GM18502 (cell line): Measurements from ENCODE around the gene NBEA.
"Not testable (repeated sequence)": the region's sequence is repeated elsewhere in the genome, so short reads cannot be mapped to it uniquely, and the experiment has no call there.

ENCODE experiments used
- ATAC-seq: cut with Tn5 transposase; IDR thresholded peaks from one replicate; pipeline ENCODE4 v1.9.1; 2021; ENCODE audit warnings: mild to moderate bottlenecking; ENCODE audit not compliant: unreplicated experiment, poor library complexity

NBEA gene

DNA sequence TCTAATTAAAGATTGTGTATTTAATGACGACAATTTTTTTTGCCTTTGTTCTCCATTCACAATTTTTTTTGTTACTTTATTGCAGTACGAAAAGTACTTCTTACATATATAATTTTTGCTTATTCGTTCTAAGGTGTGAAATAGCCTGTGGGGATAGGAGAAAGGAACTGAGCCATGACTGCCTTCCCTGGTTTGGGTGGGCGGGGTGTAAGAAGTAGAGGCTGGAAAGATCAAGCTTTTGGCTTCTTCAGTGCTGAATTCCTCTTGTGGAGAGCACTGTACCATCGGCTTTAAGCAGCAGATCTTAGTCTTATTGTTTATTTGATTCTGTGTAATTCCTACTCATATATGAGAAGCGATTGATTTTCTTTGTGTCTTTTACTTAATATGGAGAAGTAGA, 115.8 kb downstream of the NBEA start:
- ATAC-seq = no peak

DNA sequence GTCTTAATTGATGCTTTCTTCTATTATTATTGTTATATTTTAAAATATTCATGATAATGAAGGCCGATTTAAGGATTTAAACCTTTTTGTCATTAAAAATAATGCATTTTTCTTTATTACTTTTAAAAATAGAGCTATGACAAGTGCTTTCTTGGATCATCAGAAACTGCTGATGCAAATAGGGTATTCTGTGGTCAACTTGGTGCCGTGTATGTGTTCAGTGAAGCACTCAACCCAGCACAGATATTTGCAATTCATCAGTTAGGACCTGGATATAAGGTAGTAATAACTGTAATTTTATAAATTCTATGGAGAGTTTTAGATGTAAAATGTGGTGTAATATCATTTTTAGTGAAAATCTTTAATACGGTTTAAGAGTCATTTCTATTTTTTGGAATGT, 116.5 kb downstream of the NBEA start:
- ATAC-seq = peak; percentile 100

DNA sequence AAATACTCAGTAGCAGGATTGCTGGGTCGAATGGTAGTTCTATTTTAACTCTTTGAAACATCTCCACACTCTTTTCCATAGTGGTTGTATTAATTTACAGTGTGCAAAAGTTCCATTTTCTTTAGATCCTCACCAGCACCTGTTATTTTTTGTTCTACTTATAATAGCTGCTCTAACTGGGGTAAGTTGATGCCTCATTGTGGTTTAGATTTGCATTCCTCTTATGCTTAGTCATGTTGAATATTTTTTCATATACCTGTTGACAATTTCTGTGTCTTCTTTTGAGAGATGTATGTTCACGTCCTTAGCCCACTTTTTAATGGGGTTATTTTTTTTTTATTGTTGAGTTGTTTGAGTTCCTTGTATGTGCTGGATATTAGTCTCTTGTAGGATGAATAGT, 144.6 kb downstream of the NBEA start:
- ATAC-seq = no peak

DNA sequence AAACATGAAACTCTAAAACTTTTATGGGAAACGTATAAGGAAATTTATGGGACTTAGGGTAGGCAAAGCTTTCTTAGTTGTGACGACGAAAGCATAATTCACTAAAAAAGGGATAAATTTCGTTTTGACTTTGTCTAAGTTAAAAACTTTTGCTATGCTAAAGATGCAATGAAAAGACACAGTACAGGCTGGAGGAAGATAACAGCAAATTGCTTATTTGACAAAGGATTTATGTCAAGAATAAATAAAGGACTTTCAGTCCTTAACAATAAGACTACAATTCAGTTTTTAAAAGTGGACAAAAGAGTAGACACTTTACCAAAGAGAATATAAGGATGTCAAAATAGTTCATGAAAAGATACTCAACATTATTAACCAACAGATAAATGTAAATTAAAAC, 150.2 kb downstream of the NBEA start:
- no peak for ATAC-seq

DNA sequence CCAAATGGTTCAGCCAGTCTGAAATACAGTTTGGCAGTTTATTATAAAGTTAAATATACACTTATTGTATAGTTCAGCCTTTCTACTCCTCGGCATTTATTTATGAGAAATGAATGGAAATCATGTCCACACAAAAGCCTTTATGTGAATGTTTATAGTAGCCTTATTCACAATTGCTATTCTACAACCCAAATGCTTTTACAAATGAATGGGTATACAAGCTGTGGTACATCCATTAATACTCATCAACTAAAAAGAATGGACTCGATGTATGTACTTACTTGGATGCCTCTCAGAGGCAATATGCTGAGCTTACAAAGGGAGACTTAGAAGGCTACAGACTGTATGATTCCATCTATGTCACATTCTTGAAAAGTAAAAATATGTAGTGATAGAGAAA, 150.7 kb downstream of the NBEA start:
- no peak for ATAC-seq

DNA sequence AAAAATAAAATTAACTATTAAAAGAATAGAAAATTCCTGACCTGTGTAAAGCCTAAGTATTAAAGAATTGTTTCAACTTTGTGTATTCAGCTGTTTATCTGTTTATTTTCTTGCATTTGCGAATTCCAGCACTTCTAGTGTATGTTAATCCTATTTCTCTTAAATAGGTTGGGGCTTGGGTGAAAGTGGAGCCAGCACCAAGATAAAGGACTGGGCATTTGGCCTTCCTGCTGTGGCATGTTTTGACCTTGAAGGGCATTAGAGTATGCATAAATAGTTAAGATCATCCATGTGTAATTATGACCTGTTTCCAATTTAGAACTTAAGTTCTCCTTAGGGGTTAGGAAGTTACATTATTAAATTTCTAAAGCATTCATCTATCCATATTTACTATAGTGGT, 151.3 kb downstream of the NBEA start:
- ATAC-seq = no peak

DNA sequence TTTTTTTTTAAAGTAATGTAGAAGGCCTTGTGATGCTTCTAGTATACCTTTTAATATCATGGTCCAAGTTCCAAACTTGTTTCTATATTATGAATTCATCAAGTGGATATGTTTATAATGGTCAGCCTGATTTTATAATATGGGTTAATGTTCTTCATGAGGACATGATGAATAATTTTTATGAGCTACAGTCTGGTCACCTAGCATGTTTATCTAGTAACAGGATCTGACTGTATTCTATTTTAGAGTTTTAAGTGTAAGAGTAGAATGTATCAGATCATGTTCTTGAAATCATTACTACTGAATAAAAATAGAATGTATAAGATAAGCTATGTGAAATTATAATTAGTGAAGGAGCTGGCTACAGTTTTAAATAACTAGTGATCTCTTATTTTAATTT, 164.7 kb downstream of the NBEA start:
- not testable (repeated sequence) for ATAC-seq

DNA sequence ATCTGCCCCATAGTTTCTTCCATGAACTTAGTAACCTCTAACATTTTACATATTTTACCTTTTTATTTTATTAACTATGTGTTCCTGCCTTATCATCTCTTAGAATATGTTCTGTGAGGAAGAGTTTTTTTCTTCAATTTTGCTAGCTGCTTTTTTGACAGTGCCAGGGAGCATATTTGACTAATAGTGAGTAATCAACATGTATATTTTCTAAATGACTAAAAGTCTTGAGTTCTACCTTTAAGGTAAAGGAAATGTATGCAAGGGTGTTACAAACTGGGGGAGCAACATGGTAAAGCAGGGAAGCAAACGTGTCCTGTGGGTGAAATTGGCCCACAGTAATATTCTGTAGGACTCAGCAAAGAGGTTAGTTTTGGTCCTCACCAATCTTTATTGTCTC, 165.5 kb downstream of the NBEA start:
- ATAC-seq = no peak

DNA sequence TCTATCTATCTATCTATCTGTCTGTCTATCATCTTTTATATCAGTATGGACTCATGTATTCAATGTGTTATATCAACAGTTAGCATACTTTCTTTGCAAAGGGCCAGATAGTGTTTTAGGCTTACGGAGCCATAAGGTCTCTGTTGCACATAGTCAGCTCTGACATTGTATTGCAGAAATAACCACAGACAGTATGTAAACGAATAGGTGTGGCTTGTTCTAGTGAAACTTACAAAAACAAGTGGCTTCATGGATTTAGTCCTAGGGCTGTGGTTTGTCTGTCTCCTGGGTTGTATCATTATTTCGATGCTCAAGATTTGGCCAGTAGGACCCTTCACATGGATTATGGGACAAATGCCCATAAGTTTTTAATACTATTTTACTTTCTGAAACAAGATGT, 171.5 kb downstream of the NBEA start:
- ATAC-seq = not testable (repeated sequence)

DNA sequence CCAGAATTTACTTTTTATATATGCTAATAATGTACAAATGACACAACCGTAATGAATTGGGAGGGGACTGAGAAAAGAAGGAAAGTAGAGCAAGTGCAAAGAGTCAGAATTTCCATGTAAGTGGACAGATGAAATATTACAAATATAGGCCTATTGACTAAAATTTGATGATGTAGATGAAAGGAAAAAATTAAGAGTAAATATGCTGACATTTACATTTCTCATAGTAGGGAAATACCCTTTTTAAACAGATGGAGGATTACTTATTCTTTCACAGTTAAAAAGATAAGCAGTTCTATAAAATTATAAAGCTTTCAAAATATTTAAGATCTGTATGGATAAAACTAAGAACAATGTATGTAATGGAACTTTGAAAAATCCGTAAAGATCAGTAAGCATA, 185.4 kb downstream of the NBEA start:
- ATAC-seq = no peak

DNA sequence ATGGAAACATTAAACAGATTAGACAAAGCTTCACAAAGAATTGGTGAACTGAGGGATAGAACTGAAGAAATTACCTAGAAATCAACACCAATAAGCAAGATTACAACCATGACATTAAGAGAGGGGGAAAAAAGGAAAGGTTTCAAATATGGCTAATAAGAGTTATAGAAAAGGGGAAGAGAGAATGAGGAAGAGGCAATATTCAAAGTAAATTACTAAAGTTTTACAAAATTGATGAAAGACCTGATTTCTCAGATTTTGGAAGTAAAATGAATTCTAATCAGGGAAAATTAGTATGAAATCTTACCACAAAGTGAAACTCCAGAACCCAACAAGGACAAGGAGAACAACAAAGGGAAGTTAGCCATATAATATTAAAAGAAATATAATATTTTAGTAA, 187.4 kb downstream of the NBEA start:
- no peak for ATAC-seq

DNA sequence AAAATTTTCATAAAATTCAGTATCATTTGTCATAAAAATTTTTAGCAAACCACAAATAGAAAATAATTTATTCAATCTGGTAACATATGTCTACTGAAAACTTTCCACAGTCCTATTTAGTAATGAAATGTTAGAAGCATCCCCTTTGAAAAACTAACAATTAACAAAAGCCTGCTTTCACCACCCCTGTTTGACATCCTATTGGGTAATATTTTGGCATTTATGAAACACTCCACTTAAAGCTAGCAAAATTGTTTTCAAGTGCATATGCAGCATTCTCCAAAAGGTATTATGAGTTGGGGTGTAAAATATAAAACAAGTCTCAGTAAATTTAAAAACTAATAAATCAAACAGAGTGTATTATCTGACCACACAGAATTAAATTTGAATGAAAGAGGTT, 189.4 kb downstream of the NBEA start:
- ATAC-seq = no peak

DNA sequence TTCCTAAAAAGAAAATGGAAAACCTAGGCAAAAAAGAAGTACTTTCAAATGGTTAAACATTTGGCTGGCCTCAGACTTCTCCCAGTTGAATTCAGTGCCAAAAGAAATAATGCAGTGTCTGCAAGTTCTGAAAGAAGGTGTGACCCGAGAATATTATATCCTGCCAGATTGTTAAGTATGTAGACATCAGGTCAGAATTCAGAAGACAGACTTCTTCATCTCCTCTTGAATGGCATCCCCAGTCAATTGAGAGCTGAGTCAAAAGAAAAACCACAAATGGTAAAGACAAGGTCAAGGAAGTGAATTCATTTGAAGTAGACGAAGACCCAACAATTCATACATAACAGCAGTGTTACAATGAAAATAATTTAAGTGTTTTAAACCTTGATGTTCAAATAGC, 194.5 kb downstream of the NBEA start:
- no peak for ATAC-seq

DNA sequence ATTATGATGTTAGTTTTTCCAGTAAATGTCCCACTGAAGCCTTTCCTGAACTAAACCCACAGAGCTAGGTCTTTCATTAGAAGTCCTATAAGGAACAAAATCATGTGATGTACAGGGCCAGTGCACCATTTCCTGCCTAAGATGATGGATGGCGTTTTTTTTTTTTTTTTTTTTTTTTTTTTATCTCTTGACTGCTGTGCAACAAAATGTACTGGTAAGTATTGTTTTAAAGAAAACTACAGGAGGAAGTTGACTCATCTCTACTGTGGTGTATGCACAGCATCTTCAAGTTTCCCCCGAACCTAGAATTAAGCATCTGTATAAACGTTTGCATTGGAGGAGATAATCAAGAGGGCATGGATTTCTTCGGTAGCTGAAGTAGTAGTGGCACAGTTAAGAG, 197.5 kb downstream of the NBEA start:
- no peak for ATAC-seq

DNA sequence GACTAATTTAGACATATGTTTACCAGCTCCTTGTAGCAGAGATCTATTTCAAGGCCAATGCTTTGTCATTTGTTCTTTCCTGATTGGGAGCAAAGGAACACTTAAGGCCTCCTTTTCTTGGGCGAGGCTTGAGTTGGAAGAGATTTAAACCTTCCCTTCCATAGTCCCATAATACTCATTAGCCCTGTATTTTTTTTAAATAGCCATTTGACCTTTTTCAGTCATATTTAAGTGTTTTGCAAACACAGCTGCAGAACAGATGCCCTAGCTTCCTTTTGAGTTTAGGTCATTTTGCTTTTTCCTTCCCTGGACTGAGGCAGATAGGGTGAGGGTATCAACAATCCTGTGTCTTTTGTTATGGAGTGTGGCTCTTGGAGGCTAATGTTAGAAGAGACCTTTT, 198.3 kb downstream of the NBEA start:
- ATAC-seq = no peak

DNA sequence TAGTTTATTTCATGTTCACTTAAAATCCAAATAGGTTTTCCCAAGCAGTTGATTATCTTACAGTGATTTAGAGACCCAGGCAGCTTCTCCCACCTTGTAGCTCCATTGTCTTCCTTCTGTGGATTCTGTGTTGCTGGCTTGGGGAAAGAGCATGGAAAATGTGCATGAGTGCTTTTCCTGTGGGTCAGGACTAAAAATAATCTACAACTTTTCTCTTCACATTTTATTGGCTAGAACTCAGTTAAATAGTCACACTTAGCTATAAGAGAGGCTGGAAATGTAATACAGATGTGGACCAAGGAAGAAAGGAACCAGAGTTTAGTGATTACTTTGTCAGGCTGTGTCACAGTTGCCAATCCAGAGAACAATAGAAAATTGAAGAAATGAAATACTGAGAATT, 198.8 kb downstream of the NBEA start:
- no peak for ATAC-seq

DNA sequence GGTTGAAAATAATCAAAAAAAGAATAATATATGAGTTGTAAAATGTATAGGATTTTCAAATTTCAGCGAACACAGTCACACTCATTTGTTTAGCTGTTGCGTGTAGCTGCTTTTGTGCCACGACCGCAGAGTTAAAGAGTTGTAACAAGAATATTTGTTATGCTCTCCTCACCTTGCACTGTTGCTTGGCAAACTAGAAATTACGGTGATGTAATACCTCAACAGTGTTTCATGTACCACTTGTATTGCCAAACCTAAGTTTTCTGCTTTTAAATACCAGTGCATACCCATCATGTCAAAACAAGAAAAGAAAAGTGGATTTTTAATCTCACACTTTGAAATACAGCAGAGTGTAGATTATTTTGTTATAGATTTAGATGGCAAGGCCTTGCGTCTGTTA, 201.1 kb downstream of the NBEA start:
- no peak for ATAC-seq

DNA sequence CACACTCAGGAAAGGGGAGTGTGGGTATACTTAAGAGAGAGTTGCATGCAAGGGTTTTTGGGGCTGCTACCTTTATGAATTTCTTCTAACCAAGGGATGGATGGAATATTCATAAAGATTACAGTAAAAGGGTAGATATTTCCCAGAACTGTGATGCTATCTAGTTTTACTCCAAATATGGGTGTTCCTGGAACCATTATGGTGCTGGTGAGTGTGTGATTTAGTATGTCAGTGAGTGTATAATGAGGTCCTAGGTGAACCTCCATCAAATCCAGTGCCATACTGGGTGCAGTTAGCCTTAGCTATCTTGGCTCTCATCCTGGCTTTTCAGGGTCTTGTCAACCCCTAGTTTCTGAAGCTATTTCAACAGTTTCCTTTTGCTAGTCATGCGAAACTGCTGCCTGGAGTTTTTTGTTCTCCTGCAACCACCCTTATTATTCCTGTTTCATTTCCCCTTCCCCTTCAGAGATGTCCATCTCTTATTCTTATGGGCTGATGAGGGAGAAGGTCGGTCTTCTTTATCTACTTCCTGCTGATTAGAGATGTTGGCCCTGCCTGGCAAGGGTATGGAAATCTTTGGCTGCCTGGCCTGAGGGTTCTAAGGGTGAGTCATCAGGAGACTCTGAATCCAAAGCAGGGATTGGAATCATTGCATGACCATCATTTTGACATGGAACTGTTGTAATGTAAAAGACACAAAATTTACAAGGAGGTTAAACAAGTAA, 202.3 kb downstream of the NBEA start:
- no peak for ATAC-seq

DNA sequence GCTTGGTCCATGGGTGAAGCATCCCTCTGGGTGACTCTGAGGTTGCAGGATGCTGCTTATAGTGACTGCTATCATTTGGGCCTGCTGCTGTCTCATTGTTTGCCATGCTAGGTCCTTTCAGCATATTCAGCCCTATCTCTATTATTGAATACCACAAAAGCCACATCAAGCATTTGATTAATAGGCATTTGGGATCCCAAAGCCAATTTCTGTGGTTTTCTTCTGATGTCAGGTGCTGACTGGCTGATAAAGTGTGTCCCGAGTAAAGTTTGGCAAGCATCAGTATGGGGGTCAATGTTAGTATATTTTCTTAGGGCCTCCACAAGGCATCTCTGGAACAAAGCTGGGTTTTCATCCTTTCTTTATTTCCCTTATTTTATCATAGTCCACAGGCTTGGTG, 204.6 kb downstream of the NBEA start:
- no peak for ATAC-seq

DNA sequence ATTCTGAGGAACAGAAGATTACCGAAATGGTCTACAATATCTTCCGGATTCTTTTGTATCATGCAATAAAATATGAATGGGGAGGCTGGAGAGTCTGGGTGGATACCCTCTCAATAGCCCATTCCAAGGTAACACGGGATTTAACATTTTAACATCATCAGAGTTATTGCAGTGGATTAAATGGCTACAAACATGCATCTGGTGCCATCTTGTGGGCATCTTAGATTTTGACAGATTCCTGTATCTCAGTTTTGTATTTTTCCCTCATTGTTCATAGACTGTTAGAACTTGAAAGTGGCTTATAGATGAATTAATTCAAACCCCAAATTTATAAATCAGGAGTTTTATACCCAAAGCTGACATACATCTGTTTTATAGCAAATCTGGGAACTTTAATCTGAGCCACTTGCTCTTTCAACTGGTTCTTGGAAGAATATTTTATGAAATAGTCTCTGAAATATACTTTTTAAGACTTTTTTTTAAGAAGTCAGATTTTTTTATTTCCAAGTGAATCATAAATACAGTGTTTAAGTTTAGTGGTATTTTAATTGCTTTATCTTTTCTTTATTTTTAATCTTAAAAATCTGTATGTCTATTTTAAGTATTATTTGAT, 215.2 kb downstream of the NBEA start:
- peak; percentile 81 for ATAC-seq

DNA sequence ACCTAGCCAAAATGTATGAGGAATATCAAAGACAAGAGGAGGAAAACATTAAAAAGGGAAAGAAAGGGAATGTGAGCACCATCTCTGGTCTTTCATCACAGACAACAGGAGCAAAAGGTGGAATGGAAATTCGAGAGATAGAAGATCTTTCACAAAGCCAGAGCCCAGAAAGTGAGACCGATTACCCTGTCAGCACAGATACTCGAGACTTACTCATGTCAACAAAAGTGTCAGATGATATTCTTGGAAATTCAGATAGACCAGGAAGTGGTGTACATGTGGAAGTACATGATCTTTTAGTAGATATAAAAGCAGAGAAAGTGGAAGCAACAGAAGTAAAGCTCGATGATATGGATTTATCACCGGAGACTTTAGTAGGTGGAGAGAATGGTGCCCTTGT, 217.0 kb downstream of the NBEA start:
- ATAC-seq = no peak

DNA sequence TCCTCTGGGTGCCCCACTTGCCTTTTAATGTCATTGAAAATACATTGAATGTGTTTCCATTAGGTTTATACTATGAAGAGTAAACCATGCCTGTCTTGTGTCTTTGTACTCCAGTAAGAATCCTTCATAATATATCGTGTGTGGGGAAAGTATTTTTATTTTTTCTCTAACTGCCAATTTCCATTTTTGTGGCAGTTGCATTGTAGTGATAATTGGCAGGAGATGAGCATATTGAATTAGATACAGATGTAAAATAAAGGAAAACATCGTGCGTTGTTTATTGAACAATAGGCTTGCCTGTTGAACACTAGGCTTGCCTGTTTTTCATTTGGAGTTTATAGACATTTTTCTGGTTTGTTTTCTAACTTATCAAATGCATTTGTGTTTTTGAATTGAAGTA, 218.8 kb downstream of the NBEA start:
- no peak for ATAC-seq
